Measurements from ENCODE around the gene KRT39. TPM values are rescaled to one million over a fixed set of nuclear protein-coding genes. Genes with fewer than 3 reads are reported as not detected.

The KRT39 gene
- total and polyA plus RNA-seq, 2 experiments from 2014 or later, result not detected

DNA sequence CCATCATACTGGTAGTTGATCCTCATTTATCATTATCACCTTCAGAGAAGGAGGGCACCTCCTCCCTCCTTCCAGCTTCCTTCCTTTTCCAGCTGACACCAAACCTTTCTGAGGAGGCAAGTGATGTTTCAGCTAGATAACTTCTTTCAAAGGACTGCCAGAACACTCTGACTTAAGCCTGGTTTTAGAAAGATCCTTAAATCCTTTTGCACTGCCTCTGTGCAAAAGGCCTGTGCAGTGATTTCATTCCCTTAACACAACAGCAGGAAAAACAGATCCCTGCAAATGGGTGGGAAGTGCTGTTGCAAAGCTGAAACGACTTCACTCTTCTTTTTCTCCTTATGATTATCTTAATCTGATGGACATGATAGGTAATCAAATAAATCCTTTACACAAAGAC is 22.2 kb downstream of the KRT39 start:
- H3K4me2 ChIP-seq, result no peak overlapping the region
- no peak overlapping the region for H3K4me3 Mint-ChIP-seq
- no peak for ATAC-seq
- H4K20me1 ChIP-seq (replicated peaks; ENCODE audit: insufficient read depth), result no peaks in the 10 kb centered on the region
- TF ChIP-seq, protein P1, sequence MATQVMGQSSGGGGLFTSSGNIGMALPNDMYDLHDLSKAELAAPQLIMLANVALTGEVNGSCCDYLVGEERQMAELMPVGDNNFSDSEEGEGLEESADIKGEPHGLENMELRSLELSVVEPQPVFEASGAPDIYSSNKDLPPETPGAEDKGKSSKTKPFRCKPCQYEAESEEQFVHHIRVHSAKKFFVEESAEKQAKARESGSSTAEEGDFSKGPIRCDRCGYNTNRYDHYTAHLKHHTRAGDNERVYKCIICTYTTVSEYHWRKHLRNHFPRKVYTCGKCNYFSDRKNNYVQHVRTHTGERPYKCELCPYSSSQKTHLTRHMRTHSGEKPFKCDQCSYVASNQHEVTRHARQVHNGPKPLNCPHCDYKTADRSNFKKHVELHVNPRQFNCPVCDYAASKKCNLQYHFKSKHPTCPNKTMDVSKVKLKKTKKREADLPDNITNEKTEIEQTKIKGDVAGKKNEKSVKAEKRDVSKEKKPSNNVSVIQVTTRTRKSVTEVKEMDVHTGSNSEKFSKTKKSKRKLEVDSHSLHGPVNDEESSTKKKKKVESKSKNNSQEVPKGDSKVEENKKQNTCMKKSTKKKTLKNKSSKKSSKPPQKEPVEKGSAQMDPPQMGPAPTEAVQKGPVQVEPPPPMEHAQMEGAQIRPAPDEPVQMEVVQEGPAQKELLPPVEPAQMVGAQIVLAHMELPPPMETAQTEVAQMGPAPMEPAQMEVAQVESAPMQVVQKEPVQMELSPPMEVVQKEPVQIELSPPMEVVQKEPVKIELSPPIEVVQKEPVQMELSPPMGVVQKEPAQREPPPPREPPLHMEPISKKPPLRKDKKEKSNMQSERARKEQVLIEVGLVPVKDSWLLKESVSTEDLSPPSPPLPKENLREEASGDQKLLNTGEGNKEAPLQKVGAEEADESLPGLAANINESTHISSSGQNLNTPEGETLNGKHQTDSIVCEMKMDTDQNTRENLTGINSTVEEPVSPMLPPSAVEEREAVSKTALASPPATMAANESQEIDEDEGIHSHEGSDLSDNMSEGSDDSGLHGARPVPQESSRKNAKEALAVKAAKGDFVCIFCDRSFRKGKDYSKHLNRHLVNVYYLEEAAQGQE (IDR thresholded peaks at IDR 0.05; ENCODE audit: unreplicated experiment), result no peak
- no peak for TF ChIP-seq ZNF114 (CRISPR knock-in tag; IDR thresholded peaks at IDR 0.05)
- TF ChIP-seq EZH2phosphoT487 (IDR thresholded peaks at IDR 0.05; ENCODE audit: unreplicated experiment), result no peak
- no peak for TF ChIP-seq CREB1 (CRISPR knock-in tag; IDR thresholded peaks at IDR 0.05; ENCODE audit: low read depth)
- TF ChIP-seq EZH2 (IDR thresholded peaks at IDR 0.05; ENCODE audit: low read depth, unreplicated experiment), result no peak
- TF ChIP-seq ZNF331 (CRISPR knock-in tag; IDR thresholded peaks at IDR 0.05; ENCODE audit: low read depth), result no peak
- TF ChIP-seq, protein P2, sequence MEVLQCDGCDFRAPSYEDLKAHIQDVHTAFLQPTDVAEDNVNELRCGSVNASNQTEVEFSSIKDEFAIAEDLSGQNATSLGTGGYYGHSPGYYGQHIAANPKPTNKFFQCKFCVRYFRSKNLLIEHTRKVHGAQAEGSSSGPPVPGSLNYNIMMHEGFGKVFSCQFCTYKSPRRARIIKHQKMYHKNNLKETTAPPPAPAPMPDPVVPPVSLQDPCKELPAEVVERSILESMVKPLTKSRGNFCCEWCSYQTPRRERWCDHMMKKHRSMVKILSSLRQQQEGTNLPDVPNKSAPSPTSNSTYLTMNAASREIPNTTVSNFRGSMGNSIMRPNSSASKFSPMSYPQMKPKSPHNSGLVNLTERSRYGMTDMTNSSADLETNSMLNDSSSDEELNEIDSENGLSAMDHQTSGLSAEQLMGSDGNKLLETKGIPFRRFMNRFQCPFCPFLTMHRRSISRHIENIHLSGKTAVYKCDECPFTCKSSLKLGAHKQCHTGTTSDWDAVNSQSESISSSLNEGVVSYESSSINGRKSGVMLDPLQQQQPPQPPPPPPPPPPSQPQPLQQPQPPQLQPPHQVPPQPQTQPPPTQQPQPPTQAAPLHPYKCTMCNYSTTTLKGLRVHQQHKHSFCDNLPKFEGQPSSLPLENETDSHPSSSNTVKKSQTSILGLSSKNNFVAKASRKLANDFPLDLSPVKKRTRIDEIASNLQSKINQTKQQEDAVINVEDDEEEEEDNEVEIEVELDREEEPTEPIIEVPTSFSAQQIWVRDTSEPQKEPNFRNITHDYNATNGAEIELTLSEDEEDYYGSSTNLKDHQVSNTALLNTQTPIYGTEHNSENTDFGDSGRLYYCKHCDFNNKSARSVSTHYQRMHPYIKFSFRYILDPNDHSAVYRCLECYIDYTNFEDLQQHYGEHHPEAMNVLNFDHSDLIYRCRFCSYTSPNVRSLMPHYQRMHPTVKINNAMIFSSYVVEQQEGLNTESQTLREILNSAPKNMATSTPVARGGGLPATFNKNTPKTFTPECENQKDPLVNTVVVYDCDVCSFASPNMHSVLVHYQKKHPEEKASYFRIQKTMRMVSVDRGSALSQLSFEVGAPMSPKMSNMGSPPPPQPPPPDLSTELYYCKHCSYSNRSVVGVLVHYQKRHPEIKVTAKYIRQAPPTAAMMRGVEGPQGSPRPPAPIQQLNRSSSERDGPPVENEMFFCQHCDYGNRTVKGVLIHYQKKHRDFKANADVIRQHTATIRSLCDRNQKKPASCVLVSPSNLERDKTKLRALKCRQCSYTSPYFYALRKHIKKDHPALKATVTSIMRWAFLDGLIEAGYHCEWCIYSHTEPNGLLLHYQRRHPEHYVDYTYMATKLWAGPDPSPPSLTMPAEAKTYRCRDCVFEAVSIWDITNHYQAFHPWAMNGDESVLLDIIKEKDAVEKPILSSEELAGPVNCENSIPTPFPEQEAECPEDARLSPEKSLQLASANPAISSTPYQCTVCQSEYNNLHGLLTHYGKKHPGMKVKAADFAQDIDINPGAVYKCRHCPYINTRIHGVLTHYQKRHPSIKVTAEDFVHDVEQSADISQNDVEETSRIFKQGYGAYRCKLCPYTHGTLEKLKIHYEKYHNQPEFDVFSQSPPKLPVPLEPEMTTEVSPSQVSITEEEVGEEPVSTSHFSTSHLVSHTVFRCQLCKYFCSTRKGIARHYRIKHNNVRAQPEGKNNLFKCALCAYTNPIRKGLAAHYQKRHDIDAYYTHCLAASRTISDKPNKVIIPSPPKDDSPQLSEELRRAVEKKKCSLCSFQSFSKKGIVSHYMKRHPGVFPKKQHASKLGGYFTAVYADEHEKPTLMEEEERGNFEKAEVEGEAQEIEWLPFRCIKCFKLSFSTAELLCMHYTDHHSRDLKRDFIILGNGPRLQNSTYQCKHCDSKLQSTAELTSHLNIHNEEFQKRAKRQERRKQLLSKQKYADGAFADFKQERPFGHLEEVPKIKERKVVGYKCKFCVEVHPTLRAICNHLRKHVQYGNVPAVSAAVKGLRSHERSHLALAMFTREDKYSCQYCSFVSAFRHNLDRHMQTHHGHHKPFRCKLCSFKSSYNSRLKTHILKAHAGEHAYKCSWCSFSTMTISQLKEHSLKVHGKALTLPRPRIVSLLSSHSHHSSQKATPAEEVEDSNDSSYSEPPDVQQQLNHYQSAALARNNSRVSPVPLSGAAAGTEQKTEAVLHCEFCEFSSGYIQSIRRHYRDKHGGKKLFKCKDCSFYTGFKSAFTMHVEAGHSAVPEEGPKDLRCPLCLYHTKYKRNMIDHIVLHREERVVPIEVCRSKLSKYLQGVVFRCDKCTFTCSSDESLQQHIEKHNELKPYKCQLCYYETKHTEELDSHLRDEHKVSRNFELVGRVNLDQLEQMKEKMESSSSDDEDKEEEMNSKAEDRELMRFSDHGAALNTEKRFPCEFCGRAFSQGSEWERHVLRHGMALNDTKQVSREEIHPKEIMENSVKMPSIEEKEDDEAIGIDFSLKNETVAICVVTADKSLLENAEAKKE (CRISPR knock-in tag; IDR thresholded peaks at IDR 0.05), result no peak
- no peak for TF ChIP-seq POLR2AphosphoS5 (IDR thresholded peaks at IDR 0.05; ENCODE audit: low read depth)
- TF ChIP-seq, protein P3, sequence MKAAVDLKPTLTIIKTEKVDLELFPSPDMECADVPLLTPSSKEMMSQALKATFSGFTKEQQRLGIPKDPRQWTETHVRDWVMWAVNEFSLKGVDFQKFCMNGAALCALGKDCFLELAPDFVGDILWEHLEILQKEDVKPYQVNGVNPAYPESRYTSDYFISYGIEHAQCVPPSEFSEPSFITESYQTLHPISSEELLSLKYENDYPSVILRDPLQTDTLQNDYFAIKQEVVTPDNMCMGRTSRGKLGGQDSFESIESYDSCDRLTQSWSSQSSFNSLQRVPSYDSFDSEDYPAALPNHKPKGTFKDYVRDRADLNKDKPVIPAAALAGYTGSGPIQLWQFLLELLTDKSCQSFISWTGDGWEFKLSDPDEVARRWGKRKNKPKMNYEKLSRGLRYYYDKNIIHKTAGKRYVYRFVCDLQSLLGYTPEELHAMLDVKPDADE (IDR thresholded peaks at IDR 0.05), result no peak
- TF ChIP-seq STAT1 (IDR thresholded peaks at IDR 0.05; ENCODE audit: unreplicated experiment), result no peak
- TF ChIP-seq, protein P4, sequence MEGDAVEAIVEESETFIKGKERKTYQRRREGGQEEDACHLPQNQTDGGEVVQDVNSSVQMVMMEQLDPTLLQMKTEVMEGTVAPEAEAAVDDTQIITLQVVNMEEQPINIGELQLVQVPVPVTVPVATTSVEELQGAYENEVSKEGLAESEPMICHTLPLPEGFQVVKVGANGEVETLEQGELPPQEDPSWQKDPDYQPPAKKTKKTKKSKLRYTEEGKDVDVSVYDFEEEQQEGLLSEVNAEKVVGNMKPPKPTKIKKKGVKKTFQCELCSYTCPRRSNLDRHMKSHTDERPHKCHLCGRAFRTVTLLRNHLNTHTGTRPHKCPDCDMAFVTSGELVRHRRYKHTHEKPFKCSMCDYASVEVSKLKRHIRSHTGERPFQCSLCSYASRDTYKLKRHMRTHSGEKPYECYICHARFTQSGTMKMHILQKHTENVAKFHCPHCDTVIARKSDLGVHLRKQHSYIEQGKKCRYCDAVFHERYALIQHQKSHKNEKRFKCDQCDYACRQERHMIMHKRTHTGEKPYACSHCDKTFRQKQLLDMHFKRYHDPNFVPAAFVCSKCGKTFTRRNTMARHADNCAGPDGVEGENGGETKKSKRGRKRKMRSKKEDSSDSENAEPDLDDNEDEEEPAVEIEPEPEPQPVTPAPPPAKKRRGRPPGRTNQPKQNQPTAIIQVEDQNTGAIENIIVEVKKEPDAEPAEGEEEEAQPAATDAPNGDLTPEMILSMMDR (conservative IDR thresholded peaks at IDR 0.05; ENCODE audit: low read depth in 2 of 2), result no peak
- no peak for TF ChIP-seq JUNB (IDR thresholded peaks at IDR 0.05; ENCODE audit: unreplicated experiment)
- TF ChIP-seq NANOG (IDR thresholded peaks at IDR 0.05; ENCODE audit: borderline replicate concordance), result no peak
- H3K9me3 Mint-ChIP-seq, result no peaks in the 10 kb centered on the region; the same call in 2 of the 3 replicates
- H3K4me3 ChIP-seq, result no peak overlapping the region
- H3K27ac Mint-ChIP-seq, result no peak overlapping the region
- no peaks in the 10 kb centered on the region for H3K4me1 Mint-ChIP-seq
- 0 out of 3 replicates have a peak, but pooled peaks cover 3% of the 10 kb centered on the region for H3K36me3 Mint-ChIP-seq (ENCODE audit: low read depth)
- H2AFZ ChIP-seq, result peak overlapping the region; percentile 66; the same call in 1 of the 2 replicates
- H3K27ac ChIP-seq (ENCODE audit: low read depth), result no peak overlapping the region
- DNase-seq (ENCODE audit: low spot score), result no peak
- H3K79me2 ChIP-seq (replicated peaks; ENCODE audit: insufficient read depth), result no peaks in the 10 kb centered on the region
- peaks cover 6% of the 10 kb centered on the region for H3K27me3 Mint-ChIP-seq (ENCODE audit: insufficient read depth, low read depth, poor library complexity)
- no peaks in the 10 kb centered on the region for H3F3A ChIP-seq (replicated peaks; ENCODE audit: low read depth)
- no peaks in the 10 kb centered on the region for H3K9me2 ChIP-seq (ENCODE audit: insufficient read depth)
- H3K4me1 ChIP-seq (ENCODE audit: insufficient read depth), result no peaks in the 10 kb centered on the region
- no peaks in the 10 kb centered on the region for H3K27me3 ChIP-seq (ENCODE audit: insufficient read depth)
- H3K36me3 ChIP-seq (ENCODE audit: insufficient read depth), result no peaks in the 10 kb centered on the region

Measured in GM23338 (cell line).